ENCODE data around the gene ARID5A. TPM values are rescaled to one million over a fixed set of nuclear protein-coding genes. Genes with fewer than 3 reads are reported as not detected.

Gene ARID5A
- polyA plus RNA-seq, 3 donors: 27.8 to 38.8 (median 37.7) TPM

GRCh38 chr2:96521219-96521618 lies 15.3 kb upstream of the ARID5A start:
- intact Hi-C loops (cut with micrococcal nuclease): no loop called here

More at GRCh38 chr2:96521219-96521618, 15.3 kb upstream of the ARID5A start:
- Histone ChIP-seq H3K4me2 (replicated peaks; ENCODE audit: extremely low read depth, low read length, poor library complexity, severe bottlenecking) (no peak overlapping the region), H4K20me1 (ENCODE audit: insufficient read depth, low read length) (no peaks in the 10 kb centered on the region), H3K27me3 (ENCODE audit: control insufficient read depth in 2 of 2, insufficient read depth in 2 of 2, low read length in 2 of 2) (peaks cover 0 to 2% of the 10 kb centered on the region in 2 donors), H3K27ac (ENCODE audit: low read depth in 1 of 2, low read length in 2 of 2) (no peak overlapping the region), H2AFZ (ENCODE audit: insufficient read depth, low read depth, low read length, poor library complexity, severe bottlenecking) (no peak overlapping the region), H3K4me1 (ENCODE audit: control insufficient read depth in 1 of 2, insufficient read depth in 2 of 2, low read length in 2 of 2) (no peaks in the 10 kb centered on the region), H3K9me3 (replicated peaks in 1 of 2; ENCODE audit: control insufficient read depth in 1 of 2, insufficient read depth in 1 of 2, low read length in 2 of 2) (peaks cover 0 to 4% of the 10 kb centered on the region in 2 donors), H3K9ac (ENCODE audit: insufficient read depth, low read length, poor library complexity, severe bottlenecking) (no peak overlapping the region), H3K79me2 (ENCODE audit: insufficient read depth, low read length) (no peaks in the 10 kb centered on the region), H3K36me3 (replicated peaks in 1 of 2; ENCODE audit: control insufficient read depth in 1 of 2, insufficient read depth in 2 of 2, low read length in 2 of 2) (no peaks in the 10 kb centered on the region), H3K4me3 (replicated peaks in 1 of 3; ENCODE audit: low read depth in 2 of 3, low read length in 3 of 3) (no peak overlapping the region)
- no peak for DNase-seq
- Mint-ChIP-seq H3K9me3 (peaks cover 7 to 15% (median 12%) of the 10 kb centered on the region in 7 donors), H3K27me3 (ENCODE audit: low read depth in 3 of 3) (peaks cover 8 to 15% (median 9%) of the 10 kb centered on the region in 3 donors), H3K4me3 (no peak overlapping the region), H3K4me1 (peaks cover 7% of the 10 kb centered on the region), H3K36me3 (no peaks in the 10 kb centered on the region), H3K27ac (peak overlapping the region in 1 of 7 donors; percentile 61)
- no CpG with 5 or more reads among the region's 2 CpGs for WGBS (ENCODE audit: insufficient coverage)
- no peak for TF ChIP-seq CTCF (IDR thresholded peaks at IDR 0.05)
